Activated CD4-positive, CD25-positive, alpha-beta regulatory T cell (primary cell): Measurements from ENCODE around the gene UNKL.

ENCODE experiments used
- DNase-seq, 4 experiments: peaks; one replicate each; lab custom pipeline; 2025; lab: John Stamatoyannopoulos, UW

UNKL gene

DNA sequence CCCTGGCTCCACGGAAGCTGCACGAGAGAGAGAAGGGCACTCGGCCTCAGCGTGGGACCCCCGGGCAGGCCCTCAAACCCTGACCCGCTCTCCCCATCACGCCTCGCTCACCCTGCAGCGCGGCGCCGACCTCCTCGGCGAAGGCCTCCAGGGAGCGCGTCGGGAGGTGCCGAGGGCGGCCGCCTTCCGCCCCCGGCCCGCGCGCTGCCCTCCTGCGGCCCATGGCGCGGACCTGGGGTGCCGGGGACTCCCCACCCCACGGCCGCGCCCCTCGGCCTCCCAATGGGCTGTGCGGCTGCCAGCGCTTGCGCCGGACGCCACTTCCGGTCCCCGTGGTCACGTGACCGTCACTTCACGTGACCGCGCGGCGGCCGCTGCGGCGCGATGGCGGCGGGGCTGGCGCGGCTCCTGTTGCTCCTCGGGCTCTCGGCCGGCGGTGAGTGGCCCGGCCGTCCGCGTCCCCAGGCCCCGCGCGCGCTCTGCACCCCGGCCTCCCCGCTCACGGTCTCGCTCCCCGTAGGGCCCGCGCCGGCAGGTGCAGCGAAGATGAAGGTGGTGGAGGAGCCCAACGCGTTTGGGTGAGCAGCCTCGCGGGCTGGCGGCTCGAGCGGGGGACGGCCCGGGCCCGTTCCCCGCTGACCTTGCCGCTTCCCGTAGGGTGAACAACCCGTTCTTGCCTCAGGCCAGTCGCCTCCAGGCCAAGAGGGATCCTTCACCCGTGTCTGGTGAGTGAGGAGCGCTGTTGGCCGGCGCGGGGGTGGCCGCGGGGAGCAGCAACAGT is 62.7 kb downstream of the UNKL start, which contains the start of the genes GNPTG and TSR3:
GNPTG (plus strand) TSS at position 350 of the 781 bp plus-strand sequence; CDS start at position 385, 35 bp downstream.
TSR3 (minus strand) TSS at position 297 of the 781 bp plus-strand sequence; CDS start at position 223, 74 bp downstream.
- peak; percentile 65 to 79 (median 68) for DNase-seq

DNA sequence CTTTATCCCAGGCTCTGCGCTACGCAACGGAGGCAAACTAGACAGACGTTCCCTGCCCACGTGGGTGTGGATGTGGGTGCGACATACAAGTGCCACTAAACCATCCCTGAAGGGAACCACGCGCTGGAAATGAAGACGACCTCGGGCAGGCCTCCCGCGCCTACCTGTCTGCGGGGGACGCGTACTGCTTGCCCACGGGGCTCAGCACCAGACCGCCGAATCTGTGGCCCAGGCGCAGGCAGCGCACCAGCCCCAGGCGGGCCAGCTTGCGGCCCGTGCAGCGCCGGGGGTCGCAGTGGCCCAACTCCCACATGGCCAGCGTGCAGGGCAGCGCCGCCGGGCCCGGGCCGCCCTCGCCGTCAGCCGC is 63.3 kb downstream of the UNKL start:
- DNase-seq = no peak

DNA sequence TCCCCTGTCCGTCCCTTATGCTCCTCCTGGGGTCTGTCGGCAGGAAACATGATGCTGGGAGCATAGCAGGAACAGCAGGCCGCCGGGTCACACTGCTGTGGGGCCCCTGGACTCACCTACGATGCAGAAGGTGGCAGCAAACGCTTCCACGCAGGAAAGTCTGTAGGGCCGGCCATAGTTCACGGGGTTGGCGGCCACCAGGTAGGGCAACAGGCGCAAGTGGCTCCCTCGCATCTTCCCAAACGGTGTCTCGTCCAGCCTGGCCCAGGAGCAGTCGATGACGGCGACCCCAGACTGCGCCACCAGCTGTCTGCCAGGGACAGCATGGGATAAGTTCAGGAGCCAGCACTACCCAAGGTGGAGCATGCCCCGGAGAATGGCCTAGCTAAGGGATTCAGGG is 63.8 kb downstream of the UNKL start:
- no peak for DNase-seq

DNA sequence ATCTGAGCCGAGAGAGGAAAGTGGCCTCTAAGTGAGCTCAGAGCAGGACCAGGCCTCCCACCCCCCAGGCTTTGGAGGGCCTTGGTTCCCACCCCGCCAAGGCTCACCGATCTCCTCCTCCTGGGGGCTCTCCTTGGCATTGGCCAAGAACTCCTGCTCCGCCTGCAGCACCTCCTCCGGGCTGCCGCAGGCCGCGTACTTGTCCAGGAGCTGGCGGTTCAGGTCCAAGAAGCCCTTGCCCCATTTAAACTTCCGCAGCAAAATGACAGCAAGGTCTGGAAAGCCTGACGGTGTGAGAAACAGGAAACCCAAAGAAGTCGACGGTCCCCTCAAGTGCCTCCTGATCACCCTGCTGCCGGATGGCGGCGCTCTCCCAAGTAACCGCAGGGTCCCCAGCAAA is 64.6 kb downstream of the UNKL start:
- DNase-seq = no peak

DNA sequence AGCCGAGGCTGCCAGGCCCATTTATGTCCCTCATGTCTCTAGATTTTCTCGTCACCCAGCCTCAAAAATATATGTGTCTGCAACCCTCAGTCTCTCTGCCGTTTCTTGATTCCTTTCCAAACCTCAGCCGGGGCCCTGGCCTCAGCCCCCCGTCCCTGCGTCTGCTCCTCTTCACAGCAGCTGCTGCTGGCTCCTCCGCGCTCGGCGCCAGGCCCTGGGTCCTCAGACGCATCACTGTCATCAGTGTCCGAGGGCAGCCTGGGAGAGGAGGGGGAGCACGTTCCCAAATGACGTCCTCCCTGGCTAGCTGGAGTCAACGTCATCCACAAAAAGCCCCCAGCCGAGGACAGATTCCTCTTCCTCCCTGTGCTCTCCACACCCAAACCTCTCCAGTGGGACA is 65.2 kb downstream of the UNKL start:
- DNase-seq = no peak

DNA sequence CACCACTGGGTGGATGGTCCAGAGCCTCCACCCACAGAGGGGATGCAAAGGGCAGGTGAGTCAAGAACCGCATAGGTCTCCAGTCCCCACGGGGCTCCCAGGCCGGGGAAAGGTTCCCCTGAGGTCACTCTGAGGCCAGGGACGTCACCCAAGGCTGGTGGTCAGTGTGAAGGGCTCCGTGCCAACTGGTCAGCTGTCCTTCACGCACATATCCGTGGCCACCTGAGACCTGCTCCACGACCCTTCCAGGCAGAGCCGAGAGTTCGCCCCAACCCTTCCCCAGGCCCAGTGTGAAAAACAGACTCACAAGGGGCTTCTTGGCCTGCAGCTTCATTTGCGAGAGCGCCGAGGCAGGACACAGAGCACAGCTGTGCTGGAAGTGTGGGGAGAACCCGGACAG is 65.6 kb downstream of the UNKL start:
- no peak for DNase-seq

DNA sequence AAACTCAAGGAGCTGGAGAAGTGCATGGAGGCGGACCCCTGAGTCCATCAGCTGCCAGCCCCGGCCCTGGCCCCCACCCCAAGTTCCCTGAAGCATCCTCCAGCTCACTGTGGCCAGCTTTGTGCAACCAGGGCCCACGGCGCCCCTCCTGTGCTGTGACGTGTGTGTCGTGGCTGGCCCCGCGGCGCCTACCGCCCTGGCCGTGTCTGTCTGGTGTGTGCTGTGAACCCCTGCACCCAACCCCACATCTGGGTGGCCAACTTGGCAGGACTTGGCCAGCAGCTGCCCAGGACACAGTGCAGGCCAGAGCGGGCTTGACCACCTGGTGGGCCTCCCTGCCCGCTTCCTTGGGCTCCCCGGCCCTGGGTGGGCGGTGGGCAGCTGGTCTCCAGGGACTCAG is 66.1 kb downstream of the UNKL start:
- DNase-seq = no peak

DNA sequence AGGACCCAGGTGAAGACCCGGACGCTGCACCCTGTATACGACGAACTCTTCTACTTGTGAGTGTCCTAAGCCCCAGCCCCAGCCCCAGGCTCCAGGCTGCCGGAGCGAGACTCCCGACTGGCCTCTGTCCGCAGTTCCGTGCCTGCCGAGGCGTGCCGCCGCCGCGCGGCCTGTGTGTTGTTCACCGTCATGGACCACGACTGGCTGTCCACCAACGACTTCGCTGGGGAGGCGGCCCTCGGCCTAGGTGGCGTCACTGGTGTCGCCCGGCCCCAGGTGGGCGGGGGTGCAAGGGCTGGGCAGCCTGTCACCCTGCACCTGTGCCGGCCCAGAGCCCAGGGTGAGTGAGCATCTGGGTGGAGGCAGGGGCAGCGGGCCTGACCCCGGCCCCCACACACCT is 66.5 kb downstream of the UNKL start:
- no peak for DNase-seq

DNA sequence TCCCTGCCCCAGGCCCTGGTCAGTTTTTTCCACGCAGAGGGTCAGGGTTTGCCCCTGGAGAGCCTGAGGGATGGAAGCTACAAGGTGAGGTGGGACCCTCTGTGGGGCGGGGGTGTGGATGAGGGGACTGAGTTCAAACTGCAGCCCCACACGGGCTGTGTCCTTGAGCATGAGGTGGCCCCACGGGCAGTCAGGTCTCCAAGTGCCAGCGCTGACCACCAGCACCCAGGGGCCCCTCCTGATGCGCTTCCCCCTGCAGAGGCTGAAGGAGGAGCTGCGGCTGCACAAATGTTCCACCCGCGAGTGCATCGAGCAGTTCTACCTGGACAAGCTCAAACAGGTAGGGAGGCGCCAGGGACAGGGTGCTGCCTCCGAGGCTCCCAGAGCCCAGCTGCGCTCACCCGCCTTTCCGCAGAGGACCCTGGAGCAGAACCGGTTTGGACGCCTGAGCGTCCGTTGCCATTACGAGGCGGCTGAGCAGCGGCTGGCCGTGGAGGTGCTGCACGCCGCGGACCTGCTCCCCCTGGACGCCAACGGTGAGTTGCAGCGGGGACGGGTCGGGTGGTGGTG is 67.1 kb downstream of the UNKL start:
- no peak for DNase-seq

DNA sequence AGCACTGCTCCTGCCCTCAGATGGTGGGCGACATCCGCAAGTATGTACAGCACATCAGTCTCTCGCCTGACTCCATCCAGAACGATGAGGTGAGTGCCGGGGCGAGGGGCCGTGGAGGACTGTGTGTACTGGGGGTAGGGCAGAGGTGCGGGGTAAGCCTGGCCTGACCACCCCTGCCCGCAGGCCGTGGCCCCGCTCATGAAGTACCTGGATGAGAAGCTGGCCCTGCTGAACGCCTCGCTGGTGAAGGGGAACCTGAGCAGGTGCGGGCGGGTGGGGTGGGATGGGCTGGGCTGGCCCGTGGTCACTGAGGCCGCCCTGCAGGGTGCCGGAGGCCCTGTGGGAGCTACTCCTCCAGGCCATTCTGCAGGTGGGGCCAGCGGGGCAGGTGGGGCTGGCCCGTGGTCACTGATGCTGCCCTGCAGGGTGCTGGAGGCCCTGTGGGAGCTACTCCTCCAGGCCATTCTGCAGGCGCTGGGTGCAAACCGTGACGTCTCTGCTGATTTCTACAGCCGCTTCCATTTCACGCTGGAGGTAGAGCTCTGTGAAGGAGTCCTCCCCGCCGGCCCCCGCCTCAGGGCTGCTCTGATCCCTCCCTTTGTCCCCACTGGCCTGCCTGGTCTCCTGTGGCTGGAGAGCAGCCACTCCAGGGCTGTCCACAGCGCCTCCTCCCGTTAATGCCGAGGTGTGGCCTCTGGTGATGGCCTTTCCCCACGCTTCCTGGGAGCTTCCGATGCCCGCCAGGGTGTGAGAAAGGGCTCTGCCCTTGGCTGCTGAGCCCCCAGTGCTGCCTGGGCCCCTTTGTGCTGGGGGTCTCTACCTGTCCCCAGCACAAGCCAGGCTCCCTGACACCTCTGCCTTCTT is 67.8 kb downstream of the UNKL start:
- no peak for DNase-seq

DNA sequence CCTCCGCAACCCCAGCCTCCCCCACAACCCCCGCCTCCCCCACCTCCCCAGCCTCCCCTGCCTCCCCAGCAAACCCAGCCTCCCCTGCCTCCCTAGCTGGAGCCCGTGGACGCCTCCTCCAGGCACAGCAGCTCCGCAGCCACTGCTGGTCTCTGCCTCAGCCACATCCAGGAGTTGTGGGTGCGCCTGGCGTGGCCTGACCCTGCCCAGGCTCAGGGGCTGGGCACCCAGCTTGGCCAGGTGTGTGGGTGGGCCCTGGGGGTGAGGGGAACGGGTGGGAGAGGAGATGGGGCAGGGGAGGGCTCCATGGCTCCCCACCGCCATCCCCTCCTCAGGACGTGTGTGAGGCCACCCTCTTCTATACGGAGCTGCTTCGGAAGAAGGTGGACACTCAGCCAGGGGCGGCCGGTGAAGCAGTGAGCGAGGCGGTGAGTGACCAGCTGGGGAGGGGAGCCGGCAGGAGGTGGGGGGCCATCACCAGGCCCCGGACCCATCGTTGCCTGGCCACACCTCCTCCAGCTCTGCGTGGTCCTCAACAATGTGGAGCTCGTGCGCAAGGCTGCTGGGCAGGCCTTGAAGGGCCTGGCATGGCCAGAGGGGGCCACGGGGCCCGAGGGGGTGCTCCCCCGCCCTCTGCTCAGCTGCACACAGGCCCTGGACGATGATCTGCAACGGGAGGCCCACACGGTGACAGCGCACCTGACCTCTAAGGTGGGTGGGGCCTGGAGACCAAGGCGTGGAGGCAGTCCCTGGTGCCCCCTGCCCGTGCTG is 68.7 kb downstream of the UNKL start:
- DNase-seq = no peak

DNA sequence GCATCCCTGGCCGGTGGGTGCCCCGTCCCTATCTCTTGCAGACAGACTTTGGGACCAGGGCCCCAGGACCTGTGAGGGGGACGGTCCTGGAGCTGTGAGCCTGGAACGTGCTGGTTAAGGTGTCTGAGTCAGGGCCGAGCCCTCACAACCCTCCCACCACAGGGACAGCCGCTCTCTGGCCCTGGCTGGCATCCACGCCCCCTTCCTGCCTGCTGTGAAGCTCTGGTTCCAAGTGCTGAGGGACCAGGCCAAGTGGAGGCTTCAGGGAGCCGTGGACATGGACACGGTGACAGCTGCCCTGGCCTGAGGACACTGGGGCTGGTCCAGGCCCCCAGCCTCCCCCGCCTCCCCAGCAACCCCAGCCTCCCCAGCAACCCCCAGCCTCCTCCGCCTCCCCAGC is 69.4 kb downstream of the UNKL start:
- no peak for DNase-seq

DNA sequence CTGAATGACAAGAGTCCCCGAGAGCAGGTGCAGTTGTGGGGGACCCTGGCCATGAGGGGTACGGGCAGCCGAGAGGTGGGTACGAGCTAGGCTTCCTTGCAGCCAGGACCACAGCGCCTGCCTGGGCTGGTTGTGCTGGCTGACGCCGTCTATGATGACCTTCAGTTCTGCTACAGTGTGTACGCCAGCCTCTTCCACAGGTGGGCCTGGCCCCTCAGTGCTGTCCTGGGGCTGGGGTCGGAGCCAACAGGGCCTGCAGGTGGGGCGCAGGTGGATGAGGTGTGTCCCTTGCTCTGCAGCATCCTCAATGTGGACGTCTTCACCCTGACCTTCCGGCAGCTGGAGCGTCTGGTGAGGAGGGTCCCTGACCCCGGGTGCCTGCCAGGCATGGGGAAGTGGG is 70.0 kb downstream of the UNKL start:
- no peak for DNase-seq

DNA sequence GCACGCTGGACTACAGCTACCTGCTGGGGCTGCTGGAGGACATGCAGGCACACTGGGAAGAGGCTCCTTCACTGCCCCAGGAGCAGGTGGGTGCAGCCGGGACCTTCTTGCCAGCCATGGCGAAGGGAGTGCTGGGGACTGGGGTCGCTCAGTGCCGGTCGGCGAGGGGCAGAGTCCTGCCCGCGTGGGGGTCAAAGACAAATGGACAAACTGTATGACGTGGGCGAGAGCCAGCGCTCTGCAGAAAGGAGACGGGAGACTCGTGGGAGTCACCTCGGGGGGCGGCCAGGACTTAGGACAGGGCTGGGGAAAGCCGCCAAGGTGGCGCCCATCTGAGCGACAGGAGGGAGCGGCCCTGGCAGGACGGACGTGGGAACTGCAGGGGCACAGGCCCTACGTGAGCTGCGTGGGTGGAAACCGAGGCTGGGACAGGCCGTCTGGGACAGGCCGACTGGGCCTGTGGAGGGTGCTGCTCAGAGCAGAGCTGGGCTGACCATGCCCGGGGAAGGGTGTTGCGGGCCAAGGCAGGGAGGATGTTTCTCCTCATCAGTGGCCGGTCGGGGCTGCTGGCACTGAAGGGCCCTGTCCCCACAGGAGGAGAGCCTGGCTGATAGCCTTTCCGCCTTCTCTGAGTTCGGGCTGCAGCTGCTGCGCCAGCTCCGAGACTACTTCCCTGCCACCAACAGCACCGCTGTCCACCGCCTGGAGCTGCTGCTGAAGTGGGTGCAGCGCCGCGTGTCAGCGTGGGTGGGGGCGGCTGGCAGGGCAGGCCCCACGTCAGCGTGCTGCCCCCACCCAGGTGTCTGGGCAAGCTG is 70.9 kb downstream of the UNKL start:
- no peak for DNase-seq

DNA sequence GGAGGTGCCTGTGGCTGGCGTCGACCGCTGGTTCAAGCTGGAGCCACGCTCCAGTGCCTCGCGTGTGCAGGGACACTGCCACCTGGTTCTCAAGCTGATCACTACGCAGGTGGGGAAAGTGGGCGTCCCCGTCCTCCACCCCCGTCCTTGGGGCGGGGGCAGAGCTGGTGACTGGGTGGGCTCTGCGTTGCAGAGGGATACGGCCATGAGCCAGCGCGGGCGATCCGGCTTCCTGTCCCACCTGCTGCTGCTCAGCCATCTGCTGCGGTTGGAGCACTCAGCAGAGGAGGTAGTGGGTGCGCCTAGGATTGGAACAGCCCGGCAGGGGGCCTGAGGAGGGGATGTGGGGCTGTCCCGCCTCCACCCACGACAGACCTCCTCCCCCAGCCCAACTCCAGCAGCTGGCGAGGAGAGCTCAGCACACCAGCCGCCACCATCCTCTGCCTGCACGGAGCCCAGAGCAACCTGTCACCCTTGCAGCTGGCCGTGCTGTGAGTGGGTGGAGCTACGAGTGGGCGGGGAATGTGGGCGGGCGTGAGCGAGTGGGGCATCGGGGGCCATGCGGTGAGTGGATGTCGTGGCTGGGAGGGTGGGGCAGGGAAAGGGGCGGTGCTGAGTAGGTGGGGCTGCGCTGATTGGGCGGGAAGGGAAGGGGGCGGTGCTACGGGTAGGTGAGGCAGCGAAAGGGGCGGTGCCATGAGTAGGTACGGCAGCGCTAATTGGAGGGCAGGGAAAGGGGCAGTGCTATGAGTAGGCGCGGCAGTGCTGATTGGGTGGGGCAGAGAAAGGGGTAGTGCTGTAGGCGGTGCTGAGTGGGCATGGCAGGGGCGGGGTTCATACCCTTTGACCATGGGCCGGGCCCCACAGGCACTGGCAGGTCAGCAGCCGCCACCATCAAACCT is 71.7 kb downstream of the UNKL start:
- peak; percentile 84 to 88 (median 85) for DNase-seq

DNA sequence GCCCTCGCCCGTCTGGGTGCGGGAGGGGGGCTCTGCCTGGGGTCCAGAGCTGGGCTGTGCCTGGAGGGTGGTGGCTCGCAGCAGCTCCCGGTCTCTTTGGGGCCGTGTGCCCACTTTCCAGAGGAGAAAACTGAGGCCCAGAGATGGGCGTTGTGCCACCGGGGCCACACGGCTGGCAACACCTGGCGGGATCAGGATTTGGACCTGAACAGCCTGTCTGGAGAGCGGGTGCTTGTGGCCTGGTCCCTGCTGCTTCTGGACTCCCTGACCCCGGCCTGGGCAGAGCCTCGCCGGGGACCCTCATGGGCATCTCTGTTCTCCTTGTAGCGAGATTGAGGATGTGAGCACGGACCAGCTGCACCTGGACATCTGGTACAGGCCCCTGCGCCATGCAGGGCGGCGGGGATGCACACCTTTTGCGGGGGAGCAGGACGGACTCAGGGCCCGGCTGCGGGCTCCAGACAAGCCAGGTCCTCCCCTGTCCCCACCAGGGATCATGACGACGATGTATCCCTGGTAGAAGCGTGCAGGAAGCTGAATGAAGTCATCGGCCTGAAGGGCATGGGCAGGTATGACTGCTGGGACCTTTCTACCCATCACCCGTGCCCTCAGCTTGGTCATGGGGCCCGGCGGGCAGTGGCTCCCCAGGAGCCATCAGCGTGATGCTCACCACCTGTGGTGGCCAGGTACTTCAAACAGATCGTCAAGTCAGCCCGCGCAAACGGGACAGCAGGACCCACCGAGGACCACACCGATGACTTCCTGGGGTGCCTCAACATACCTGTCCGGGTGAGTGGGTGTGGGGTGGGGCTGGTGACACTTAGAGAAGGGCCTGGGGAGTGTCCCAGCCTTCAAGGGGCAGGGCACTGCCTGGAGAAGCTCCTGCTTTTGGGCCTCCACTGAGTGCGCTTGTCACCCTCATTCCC is 72.7 kb downstream of the UNKL start:
- DNase-seq = no peak

DNA sequence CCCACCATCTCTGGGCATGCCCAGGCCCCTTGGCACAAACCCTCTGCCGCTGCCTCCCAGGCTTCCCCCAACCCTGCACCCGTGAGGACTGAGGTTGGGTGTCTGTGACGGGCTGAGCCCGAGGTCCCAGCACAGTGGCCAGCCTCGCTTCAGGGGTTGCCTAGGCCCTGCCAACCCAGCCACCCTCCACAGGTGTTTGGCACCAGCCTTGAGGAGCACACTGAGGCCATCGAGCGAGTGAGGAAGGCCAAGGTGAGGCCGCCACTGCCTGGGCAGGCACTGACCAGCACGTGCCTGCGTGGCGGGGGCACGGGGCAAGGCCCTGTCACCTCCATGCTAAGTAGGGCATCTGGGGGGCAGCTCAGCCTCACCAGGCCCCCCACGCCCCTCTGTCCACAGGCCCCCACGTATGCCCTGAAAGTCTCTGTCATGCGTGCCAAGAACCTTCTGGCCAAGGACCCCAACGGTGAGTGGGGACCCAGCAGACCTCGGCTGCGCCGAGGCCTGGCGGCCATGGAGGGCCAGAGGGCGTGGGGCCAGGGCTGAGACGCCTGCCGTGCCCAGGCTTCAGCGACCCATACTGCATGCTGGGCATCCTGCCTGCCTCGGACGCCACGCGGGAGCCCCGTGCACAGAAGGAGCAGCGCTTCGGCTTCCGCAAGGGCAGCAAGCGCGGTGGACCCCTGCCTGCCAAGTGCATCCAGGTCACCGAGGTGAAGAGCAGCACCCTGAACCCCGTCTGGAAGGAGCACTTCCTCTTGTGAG is 73.6 kb downstream of the UNKL start:
- DNase-seq = no peak
